OCI-LY7 (cell line): ENCODE measurements around the gene PRSS38. TPM values are rescaled to one million over a fixed set of nuclear protein-coding genes. Genes with fewer than 3 reads are reported as not detected.

Experiments used
- BruUV-seq: library from RNA; stranded (reverse); fragments of 400-500 nt; replicated peaks from 2 replicates; lab custom pipeline; 2021; lab: Mats Ljungman, UMichigan
- CTCF ChIA-PET: fragments of 300-600 bp; sonication (Branson Sonifier 250); formaldehyde crosslinking; loops from one replicate; lab custom pipeline; 2022; ENCODE audit warnings: antibody characterized with exemption; ENCODE audit not compliant: unreplicated experiment; lab: Charles Lee
- POLR2A ChIA-PET: fragments of 300-600 bp; sonication (Branson Sonifier 250); formaldehyde crosslinking; loops from one replicate; lab custom pipeline; 2022; ENCODE audit warnings: antibody characterized with exemption; lab: Charles Lee
- DNase-seq: peaks from one replicate; pipeline ENCODE4 v3.0.0-alpha.2; 2015; ENCODE audit warnings: low spot score
- H2AFZ ChIP-seq: fragments of 200-600 bp; sonication (generic), shearing (Covaris generic); 2 replicates; pipeline ENCODE4 v1.6.1; 2014; ENCODE audit warnings: mild to moderate bottlenecking, antibody characterized with exemption, low read length, moderate library complexity
- H3K27ac ChIP-seq: fragments of 200-600 bp; sonication (generic); 2 replicates; pipeline ENCODE4 v1.5.1; 2014; ENCODE audit warnings: mixed run types, low read depth, mild to moderate bottlenecking, moderate library complexity, low read length, inconsistent platforms; ENCODE audit not compliant: poor library complexity, severe bottlenecking
- H3K36me3 ChIP-seq: fragments of 200-600 bp; sonication (generic); 2 replicates; pipeline ENCODE4 v1.6.1; 2014; ENCODE audit warnings: mild to moderate bottlenecking, antibody characterized with exemption, low read length, moderate library complexity, mixed read lengths; ENCODE audit not compliant: insufficient read depth
- H3K4me1 ChIP-seq: fragments of 200-600 bp; sonication (generic); 2 replicates; pipeline ENCODE4 v1.5.1; 2014; ENCODE audit warnings: mild to moderate bottlenecking, low read length; ENCODE audit not compliant: insufficient read depth, poor library complexity, severe bottlenecking
- H3K4me2 ChIP-seq: fragments of 200-600 bp; sonication (generic); 2 replicates; pipeline ENCODE4 v1.6.1; 2014; ENCODE audit warnings: mild to moderate bottlenecking, low read length
- H3K4me3 ChIP-seq: fragments of 200-600 bp; sonication (generic); 2 replicates; pipeline ENCODE4 v1.5.1; 2014; ENCODE audit warnings: mild to moderate bottlenecking, low read depth, low read length; ENCODE audit not compliant: poor library complexity, severe bottlenecking
- H3K79me2 ChIP-seq: fragments of 200-600 bp; sonication (generic); 2 replicates; pipeline ENCODE4 v1.6.1; 2016; ENCODE audit warnings: low read depth, mild to moderate bottlenecking, low read length, moderate library complexity, mixed read lengths; ENCODE audit not compliant: insufficient read depth
- H3K9me2 ChIP-seq: fragments of 200-600 bp; sonication (generic); 2 replicates; pipeline ENCODE4 v1.6.1; 2016; ENCODE audit warnings: mild to moderate bottlenecking, low read length, mixed read lengths; ENCODE audit not compliant: insufficient read depth
- H3K9me3 ChIP-seq: fragments of 200-600 bp; sonication (generic); 2 replicates; pipeline ENCODE4 v1.6.1; 2014; ENCODE audit warnings: mild to moderate bottlenecking, mixed run types, low read length, mixed read lengths
- H4K20me1 ChIP-seq: fragments of 200-600 bp; sonication (generic); 2 replicates; pipeline ENCODE4 v1.6.1; 2014; ENCODE audit warnings: mild to moderate bottlenecking, antibody characterized with exemption, low read length, moderate library complexity, mixed read lengths; ENCODE audit not compliant: insufficient read depth
- EZH2phosphoT487 ChIP-seq: fragments of 200-600 bp; sonication (generic); IDR thresholded peaks from 2 replicates; pipeline ENCODE4 v1.6.1; 2018; ENCODE audit warnings: low read depth, borderline replicate concordance, mild to moderate bottlenecking, mixed run types, antibody characterized with exemption, low read length, moderate library complexity, mixed read lengths
- intact Hi-C: fragments of 100-400 bp; cut with micrococcal nuclease; formaldehyde crosslinking; loops from one replicate; pipeline ENCODE4 v1.10.0; 2022; ENCODE audit not compliant: unreplicated experiment
- total RNA-seq, 2 experiments: library from RNA; depleted of rRNA in 1 of 2; stranded (reverse); fragments of >200 nt in 1 of 2; shearing (Covaris generic) in 1 of 2; gene quantifications; 2 replicates each; pipeline ENCODE4 v1.2.3, GENCODE V29; 2014 to 2022
- TF ChIP-seq, protein P1 (sequence below): fragments of 200-600 bp; sonication (generic); conservative IDR thresholded peaks from 2 replicates; pipeline ENCODE4 v1.5.1; 2014; ENCODE audit warnings: mild to moderate bottlenecking, antibody characterized with exemption, low read length, moderate library complexity, mixed read lengths

Gene PRSS38
- total RNA-seq, 2 experiments from 2014 or later = not detected

DNA sequence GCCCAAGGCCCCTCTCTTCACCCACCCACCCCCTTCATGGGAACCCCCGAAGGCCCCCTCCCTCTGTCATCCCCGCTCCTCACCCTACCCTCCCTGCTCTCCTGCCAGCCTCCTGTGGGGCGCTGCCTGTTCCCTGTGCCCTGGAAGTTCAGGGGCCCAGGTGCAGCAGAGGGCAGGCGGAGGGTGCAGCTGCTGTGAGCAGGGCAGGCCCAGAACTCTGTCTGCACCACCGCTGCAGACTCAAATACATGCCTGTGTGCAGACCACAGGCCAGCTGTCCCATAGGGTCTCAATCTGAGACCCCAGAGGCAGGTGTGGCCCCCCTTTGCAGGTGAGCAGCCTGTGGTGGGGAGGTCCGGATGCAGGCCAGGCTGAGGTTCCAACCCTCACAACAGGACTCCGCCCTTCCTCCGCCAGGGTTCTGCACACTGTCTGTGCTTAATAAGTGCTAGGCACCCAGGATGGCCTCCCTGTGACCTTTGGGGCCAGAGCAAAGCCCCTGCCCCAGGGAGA lies 69.7 kb downstream of the PRSS38 start:
- Histone ChIP-seq H3K9me3 (no peaks in the 10 kb centered on the region), H3K4me2 (no peak overlapping the region), H4K20me1 (no peaks in the 10 kb centered on the region), H3K36me3 (no peaks in the 10 kb centered on the region), H3K4me3 (no peak overlapping the region), H3K9me2 (no peaks in the 10 kb centered on the region), H2AFZ (no peak overlapping the region), H3K4me1 (no peaks in the 10 kb centered on the region), H3K27ac (no peak overlapping the region), H3K79me2 (no peaks in the 10 kb centered on the region)
- CTCF ChIA-PET = no interaction called here
- POLR2A ChIA-PET = no interaction called here
- intact Hi-C loops = no loop called here
- no peak for DNase-seq
- TF ChIP-seq, protein P1, sequence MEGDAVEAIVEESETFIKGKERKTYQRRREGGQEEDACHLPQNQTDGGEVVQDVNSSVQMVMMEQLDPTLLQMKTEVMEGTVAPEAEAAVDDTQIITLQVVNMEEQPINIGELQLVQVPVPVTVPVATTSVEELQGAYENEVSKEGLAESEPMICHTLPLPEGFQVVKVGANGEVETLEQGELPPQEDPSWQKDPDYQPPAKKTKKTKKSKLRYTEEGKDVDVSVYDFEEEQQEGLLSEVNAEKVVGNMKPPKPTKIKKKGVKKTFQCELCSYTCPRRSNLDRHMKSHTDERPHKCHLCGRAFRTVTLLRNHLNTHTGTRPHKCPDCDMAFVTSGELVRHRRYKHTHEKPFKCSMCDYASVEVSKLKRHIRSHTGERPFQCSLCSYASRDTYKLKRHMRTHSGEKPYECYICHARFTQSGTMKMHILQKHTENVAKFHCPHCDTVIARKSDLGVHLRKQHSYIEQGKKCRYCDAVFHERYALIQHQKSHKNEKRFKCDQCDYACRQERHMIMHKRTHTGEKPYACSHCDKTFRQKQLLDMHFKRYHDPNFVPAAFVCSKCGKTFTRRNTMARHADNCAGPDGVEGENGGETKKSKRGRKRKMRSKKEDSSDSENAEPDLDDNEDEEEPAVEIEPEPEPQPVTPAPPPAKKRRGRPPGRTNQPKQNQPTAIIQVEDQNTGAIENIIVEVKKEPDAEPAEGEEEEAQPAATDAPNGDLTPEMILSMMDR = no peak
- TF ChIP-seq EZH2phosphoT487 = no peak
- no TSS peak for BruUV-seq

DNA sequence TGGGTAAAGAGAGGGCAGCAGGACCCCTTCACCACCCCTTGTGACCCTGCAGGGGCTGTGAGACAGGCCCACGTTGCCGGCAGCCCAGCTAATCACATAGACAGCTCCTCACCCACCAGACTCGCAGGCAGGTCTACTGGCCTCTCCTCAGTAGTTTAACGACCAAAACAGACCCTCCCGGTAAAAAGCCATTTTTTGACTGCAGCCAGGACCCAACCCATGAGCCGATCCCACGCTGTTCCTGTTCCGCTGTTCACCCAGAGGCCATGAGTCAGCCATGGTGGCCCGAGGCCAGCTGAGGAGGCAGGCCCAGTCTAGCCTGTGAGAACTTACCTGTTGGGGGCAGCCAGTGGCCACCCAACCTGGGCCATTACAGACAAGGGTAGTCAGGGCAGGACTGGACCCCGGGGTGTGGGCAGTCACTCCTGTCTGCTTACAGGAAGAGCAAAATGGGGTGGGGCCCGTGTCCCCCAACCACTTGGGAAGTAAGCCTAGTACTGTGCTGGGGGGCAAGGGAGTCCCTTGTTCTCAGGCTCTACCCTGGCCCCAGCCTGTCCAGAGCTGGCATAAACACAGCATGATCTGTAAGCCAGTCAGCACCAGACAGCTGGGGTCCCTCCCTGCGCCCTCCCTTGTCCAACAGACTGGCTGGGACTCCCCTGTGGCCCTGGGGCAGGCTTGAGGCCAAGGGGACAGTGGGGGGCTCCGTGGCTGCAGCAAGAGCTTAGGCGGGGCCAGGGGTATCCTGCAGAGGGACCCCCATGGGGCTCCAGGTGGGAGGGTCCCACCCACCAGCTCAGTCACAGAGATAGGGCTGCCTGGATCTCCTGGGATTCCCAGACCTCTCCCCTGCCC lies 70.4 kb downstream of the PRSS38 start:
- DNase-seq = no peak
- no peaks in the 10 kb centered on the region for H3K36me3 ChIP-seq
- ChIA-PET POLR2A (no interaction called here), CTCF (no interaction called here)
- H3K4me1 ChIP-seq = no peaks in the 10 kb centered on the region
- H3K4me3 ChIP-seq = no peak overlapping the region
- H3K79me2 ChIP-seq = no peaks in the 10 kb centered on the region
- no peak overlapping the region for H3K27ac ChIP-seq
- H4K20me1 ChIP-seq = no peaks in the 10 kb centered on the region
- TF ChIP-seq, protein P1 = no peak
- TF ChIP-seq EZH2phosphoT487 = no peak
- BruUV-seq = no TSS peak
- no peak overlapping the region for H2AFZ ChIP-seq
- no peaks in the 10 kb centered on the region for H3K9me3 ChIP-seq
- intact Hi-C loops = no loop called here
- no peaks in the 10 kb centered on the region for H3K9me2 ChIP-seq
- no peak overlapping the region for H3K4me2 ChIP-seq

DNA sequence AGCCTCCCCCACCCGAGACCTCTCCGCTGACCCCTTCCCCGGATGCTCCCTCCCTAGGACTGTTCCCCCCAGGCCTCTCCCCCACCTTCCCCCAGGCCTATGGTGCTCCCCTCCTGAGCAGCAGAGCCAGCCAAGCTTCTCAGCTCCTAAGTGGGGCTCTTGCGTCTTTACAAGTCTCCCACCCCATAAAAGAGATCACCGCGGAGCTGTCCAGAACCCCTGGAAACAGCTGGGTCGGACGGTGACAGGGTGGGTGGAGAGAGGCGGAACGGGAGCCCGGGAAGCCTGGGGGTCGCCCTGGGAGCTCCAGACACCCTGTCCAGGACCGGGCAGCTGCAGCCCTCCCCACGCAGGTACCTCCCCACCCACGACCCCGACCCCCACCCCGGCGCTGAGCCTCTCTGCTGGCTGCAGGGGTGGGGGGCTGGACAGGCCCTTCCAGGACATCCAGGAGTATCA lies 71.1 kb downstream of the PRSS38 start:
- Histone ChIP-seq H3K9me2 (no peaks in the 10 kb centered on the region), H2AFZ (no peak overlapping the region), H4K20me1 (no peaks in the 10 kb centered on the region), H3K4me1 (no peaks in the 10 kb centered on the region), H3K4me3 (no peak overlapping the region), H3K79me2 (no peaks in the 10 kb centered on the region), H3K36me3 (no peaks in the 10 kb centered on the region), H3K9me3 (no peaks in the 10 kb centered on the region), H3K4me2 (no peak overlapping the region), H3K27ac (no peak overlapping the region)
- TF ChIP-seq, protein P1 = no peak
- TF ChIP-seq EZH2phosphoT487 = no peak
- BruUV-seq = no TSS peak
- intact Hi-C loops = no loop called here
- ChIA-PET POLR2A (no interaction called here), CTCF (no interaction called here)
- DNase-seq = no peak
